K562 (cell line): ENCODE results near the gene KATNAL2. TPM values are rescaled to one million over a fixed set of nuclear protein-coding genes. Genes with fewer than 3 reads are reported as not detected.
A peak's percentile ranks its signal among the peaks of the same experiment; 100 is the strongest.

Experiments
- ADNP ChIP-seq: fragments of 200-800 bp; sonication (Bioruptor generic); IDR thresholded peaks from 2 replicates; pipeline ENCODE4 v1.6.1; 2016; ENCODE audit warnings: missing genetic modification characterization, missing compliant biosample characterization
- ATF6 ChIP-seq: sonication (generic); formaldehyde crosslinking; IDR thresholded peaks from 2 replicates; pipeline ENCODE4 v1.4.0; 2020; ENCODE audit warnings: mild to moderate bottlenecking, missing genetic modification reagents
- BMI1 ChIP-seq: fragments of 150-350 bp; IDR thresholded peaks from 2 replicates; pipeline ENCODE4 v1.6.1; 2014; ENCODE audit warnings: low read length
- DMBX1 ChIP-seq: fragments of 250-450 bp; sonication (Bioruptor Pico); IDR thresholded peaks from 2 replicates; pipeline ENCODE4 v1.8.0; 2022; ENCODE audit warnings: inconsistent platforms, mild to moderate bottlenecking, moderate library complexity, borderline replicate concordance
- DPF2 ChIP-seq: fragments of 450-650 bp; IDR thresholded peaks from 2 replicates; pipeline ENCODE4 v1.6.1; 2016
- FIP1L1 ChIP-seq: fragments of 200-400 bp; formaldehyde crosslinking; IDR thresholded peaks from 2 replicates; pipeline ENCODE4 v1.6.1; 2018; ENCODE audit warnings: mild to moderate bottlenecking, low read depth, low read length; ENCODE audit not compliant: poor library complexity, severe bottlenecking
- HDAC6 ChIP-seq: IDR thresholded peaks from 2 replicates; pipeline ENCODE4 v1.6.1; 2012; ENCODE audit warnings: low read depth, mild to moderate bottlenecking, control low read depth, inconsistent platforms, low read length, moderate library complexity
- NR2F6 ChIP-seq: fragments of 450-650 bp; formaldehyde crosslinking; IDR thresholded peaks from 2 replicates; pipeline ENCODE4 v1.4.0; 2020; ENCODE audit warnings: mild to moderate bottlenecking
- POLR2AphosphoS5 ChIP-seq: IDR thresholded peaks from 2 replicates; pipeline ENCODE4 v1.6.1; 2011; ENCODE audit warnings: mild to moderate bottlenecking, low read depth, low read length, moderate library complexity; ENCODE audit not compliant: control insufficient read depth, insufficient read depth
- PYGO2 ChIP-seq: fragments of 450-650 bp; IDR thresholded peaks from 2 replicates; pipeline ENCODE4 v1.6.1; 2016; ENCODE audit warnings: mild to moderate bottlenecking, missing genetic modification characterization, moderate library complexity, missing compliant biosample characterization
- SNAPC5 ChIP-seq: fragments of 250-450 bp; sonication (Bioruptor Pico); IDR thresholded peaks from 2 replicates; pipeline ENCODE4 v1.8.0; 2021; ENCODE audit warnings: moderate library complexity, mild to moderate bottlenecking, inconsistent platforms
- SUPT5H ChIP-seq: fragments of 450-650 bp; IDR thresholded peaks from 2 replicates; pipeline ENCODE4 v1.6.1; 2016
- TAF9B ChIP-seq: fragments of 450-650 bp; IDR thresholded peaks from 2 replicates; pipeline ENCODE4 v1.6.1; 2018; ENCODE audit warnings: mild to moderate bottlenecking; ENCODE audit not compliant: partially characterized antibody
- U2AF1 ChIP-seq: fragments of 200-400 bp; formaldehyde crosslinking; optimal IDR thresholded peaks from 2 replicates; pipeline ENCODE3; 2017; ENCODE audit warnings: mild to moderate bottlenecking, low read depth, low read length, moderate library complexity
- XRCC3 ChIP-seq: fragments of 450-650 bp; IDR thresholded peaks from 2 replicates; pipeline ENCODE4 v1.6.1; 2017; ENCODE audit warnings: mild to moderate bottlenecking, moderate library complexity
- XRCC4 ChIP-seq: IDR thresholded peaks from one replicate; pipeline ENCODE4 v1.6.1; 2011; ENCODE audit not compliant: insufficient read depth, insufficient read length; ENCODE audit errors: extremely low read depth
- YBX1 ChIP-seq: fragments of 450-650 bp; IDR thresholded peaks from 2 replicates; pipeline ENCODE4 v1.7.1; 2016; ENCODE audit warnings: mild to moderate bottlenecking
- ZBTB12 ChIP-seq: fragments of 250-450 bp; sonication (Bioruptor Pico); IDR thresholded peaks from 2 replicates; pipeline ENCODE4 v1.4.0; 2020
- ZBTB5 ChIP-seq: fragments of 450-650 bp; IDR thresholded peaks from 2 replicates; pipeline ENCODE4 v1.6.1; 2017; ENCODE audit warnings: antibody characterized with exemption
- ZEB2 ChIP-seq: fragments of 450-650 bp; IDR thresholded peaks from 2 replicates; pipeline ENCODE4 v1.6.1; 2016
- ZNF134 ChIP-seq: fragments of 250-450 bp; sonication (Bioruptor Pico); conservative IDR thresholded peaks from 2 replicates; pipeline ENCODE4 v1.4.0; 2020
- ZNF253 ChIP-seq: fragments of 250-450 bp; sonication (Bioruptor Pico); conservative IDR thresholded peaks from 2 replicates; pipeline ENCODE4 v1.6.1; 2021; ENCODE audit warnings: mild to moderate bottlenecking
- ZNF384 ChIP-seq: IDR thresholded peaks from 2 replicates; pipeline ENCODE4 v1.6.1; 2012; ENCODE audit warnings: low read depth, low read length, improper control_type of control experiment
- ZNF507 ChIP-seq: conservative IDR thresholded peaks from 2 replicates; pipeline ENCODE4 v1.6.1; 2017; ENCODE audit warnings: missing genetic modification characterization, missing compliant biosample characterization
- ZNF586 ChIP-seq: fragments of 450-650 bp; formaldehyde crosslinking; conservative IDR thresholded peaks from 2 replicates; pipeline ENCODE4 v1.4.0; 2020; ENCODE audit warnings: mild to moderate bottlenecking, moderate library complexity
- ZNF696 ChIP-seq: fragments of 250-450 bp; sonication (Bioruptor Pico); conservative IDR thresholded peaks from 2 replicates; pipeline ENCODE4 v1.4.0; 2020; ENCODE audit warnings: mild to moderate bottlenecking, moderate library complexity
- ZNF785 ChIP-seq: fragments of 250-450 bp; sonication (Bioruptor Pico); IDR thresholded peaks from 2 replicates; pipeline ENCODE4 v1.4.0; 2020; ENCODE audit warnings: mild to moderate bottlenecking
- ZNF830 ChIP-seq: fragments of 250-450 bp; sonication (Bioruptor Pico); IDR thresholded peaks from 2 replicates; pipeline ENCODE4 v1.5.0; 2021; ENCODE audit warnings: mild to moderate bottlenecking
- polyA plus RNA-seq, 8 experiments: library from polyadenylated mRNA; depleted of rRNA in 4 of 8; stranded (reverse) in 5 of 8; unstranded in 3 of 8; fragments of >200 nt; fragmentation: Nextera tagmentation in 2 of 8; fragmentation: Illumina TruSeq in 1 of 8; extraction: Ambion mirVana in 2 of 8; extraction: Trizol in 1 of 8; gene quantifications; 2 replicates each; pipeline versions ENCODE4 v1.2.1 to v1.2.3, GENCODE V29; 2011 to 2014; ENCODE audit warnings: inconsistent platforms in 1 of 8, missing spikeins in 1 of 8
- total RNA-seq, 7 experiments: library from RNA; depleted of rRNA in 6 of 7; stranded (reverse); fragments of >200 nt in 6 of 7; fragmentation: Illumina TruSeq in 2 of 7; extraction: Trizol in 2 of 7; gene quantifications; 2 replicates each; pipeline versions ENCODE4 v1.2.1 to v1.2.3, GENCODE V29; 2011 to 2021; ENCODE audit warnings: low replicate concordance in 1 of 7

The KATNAL2 gene
- total and polyA plus RNA-seq, 9 of the 15 experiments (the other 6 are each of a cell fraction or from before 2014, with no cell fraction given): 0.08 to 1.2 (median 0.48) TPM

GRCh38 chr18:46917108-46917802 lies at the start of gene KATNAL2, which contains the start of gene PIAS2 (continued):
- TF ChIP-seq ZBTB12 (CRISPR knock-in tag) (no peak), HDAC6 (no peak), DPF2 (no peak), ZEB2 (no peak), POLR2AphosphoS5 (peak; percentile 46; the same call in 1 of the 2 replicates), PYGO2 (tag) (no peak), ZNF134 (no peak), XRCC4 (no peak), FIP1L1 (peak; percentile 20), SUPT5H (no peak), SNAPC5 (no peak), ZNF696 (CRISPR knock-in tag) (no peak), TAF9B (peak; percentile 1), ZNF785 (CRISPR knock-in tag) (no peak), ZBTB5 (no peak), ADNP (no peak), ZNF507 (tag) (no peak), YBX1 (no peak), NR2F6 (CRISPR knock-in tag) (no peak), ZNF586 (CRISPR knock-in tag) (no peak), ATF6 (no peak), BMI1 (no peak), DMBX1 (CRISPR knock-in tag) (no peak), ZNF253 (CRISPR knock-in tag) (no peak), ZNF384 (no peak), ZNF830 (CRISPR knock-in tag) (no peak), U2AF1 (no peak), XRCC3 (no peak)
